IPS-18c (cell line): ENCODE measurements around the gene MCC.
A peak's percentile ranks its signal among the peaks of the same experiment; 100 is the strongest.

Source experiments
- H3K4me3 ChIP-seq: 2 replicates; pipeline ENCODE4 v1.7.0; 2013; ENCODE audit warnings: low read depth, mild to moderate bottlenecking, low read length, moderate library complexity; ENCODE audit not compliant: insufficient read depth
- H3K9me3 ChIP-seq: one replicate; pipeline ENCODE4 v1.6.1; 2013; ENCODE audit warnings: mild to moderate bottlenecking, low read length, moderate library complexity; ENCODE audit not compliant: control insufficient read depth, insufficient read depth

MCC gene

GRCh38 chr5:113005454-113005853, 482.8 kb downstream of the MCC start:
- Histone ChIP-seq H3K4me3 (no peak overlapping the region), H3K9me3 (no peaks in the 10 kb centered on the region)

- no peak overlapping the region for H3K4me3 ChIP-seq
- H3K9me3 ChIP-seq, result no peaks in the 10 kb centered on the region
Measured at GRCh38 chr5:113003763-113004162, 484.5 kb downstream of the MCC start.

- Histone ChIP-seq H3K4me3 (no peak overlapping the region), H3K9me3 (no peaks in the 10 kb centered on the region)
Measured at GRCh38 chr5:113002423-113002822, 485.8 kb downstream of the MCC start.

- Histone ChIP-seq H3K9me3 (no peaks in the 10 kb centered on the region), H3K4me3 (no peak overlapping the region)
Measured at GRCh38 chr5:113000466-113000865, 487.8 kb downstream of the MCC start.

GRCh38 chr5:112998296-112998695, 490.0 kb downstream of the MCC start:
- Histone ChIP-seq H3K4me3 (no peak overlapping the region), H3K9me3 (no peaks in the 10 kb centered on the region)

GRCh38 chr5:112996830-112997374, 491.4 kb downstream of the MCC start:
- no peak overlapping the region for H3K4me3 ChIP-seq
- H3K9me3 ChIP-seq, result no peaks in the 10 kb centered on the region

- Histone ChIP-seq H3K9me3 (no peaks in the 10 kb centered on the region), H3K4me3 (no peak overlapping the region)
Measured at GRCh38 chr5:112995764-112996618, 492.3 kb downstream of the MCC start.

- no peak overlapping the region for H3K4me3 ChIP-seq
- no peaks in the 10 kb centered on the region for H3K9me3 ChIP-seq
Measured at GRCh38 chr5:112986224-112986623, 502.0 kb downstream of the MCC start.

GRCh38 chr5:112983363-112983762, 504.9 kb downstream of the MCC start:
- H3K4me3 ChIP-seq, result no peak overlapping the region
- H3K9me3 ChIP-seq, result no peaks in the 10 kb centered on the region

- Histone ChIP-seq H3K9me3 (no peaks in the 10 kb centered on the region), H3K4me3 (no peak overlapping the region)
Measured at GRCh38 chr5:112979723-112980122, 508.5 kb downstream of the MCC start.

GRCh38 chr5:112978836-112979235, 509.4 kb downstream of the MCC start:
- Histone ChIP-seq H3K4me3 (no peak overlapping the region), H3K9me3 (no peaks in the 10 kb centered on the region)

GRCh38 chr5:112977440-112977861, 510.8 kb downstream of the MCC start:
- no peaks in the 10 kb centered on the region for H3K9me3 ChIP-seq
- H3K4me3 ChIP-seq, result peak overlapping the region; percentile 96

- Histone ChIP-seq H3K4me3 (peak within 1 kb of the TSS; percentile 96), H3K9me3 (no peaks in the 10 kb centered on the region)
Measured at GRCh38 chr5:112976432-112977309, 511.6 kb downstream of the MCC start, which contains the start of gene DCP2. DCP2 (plus strand) TSS chr5:112976798; CDS start chr5:112976934, 136 bp downstream.

- Histone ChIP-seq H3K9me3 (no peaks in the 10 kb centered on the region), H3K4me3 (peak overlapping the region; percentile 36)
Measured at GRCh38 chr5:112975721-112976431, 512.4 kb downstream of the MCC start.

- H3K9me3 ChIP-seq, result no peaks in the 10 kb centered on the region
- H3K4me3 ChIP-seq, result no peak overlapping the region
Measured at GRCh38 chr5:112974901-112975300, 513.4 kb downstream of the MCC start.

GRCh38 chr5:112973904-112974303, 514.3 kb downstream of the MCC start:
- Histone ChIP-seq H3K4me3 (no peak overlapping the region), H3K9me3 (no peaks in the 10 kb centered on the region)

- Histone ChIP-seq H3K4me3 (no peak overlapping the region), H3K9me3 (no peaks in the 10 kb centered on the region)
Measured at GRCh38 chr5:112973036-112973435, 515.2 kb downstream of the MCC start.
